ENCODE measurements around the gene FAM184B. TPM values are rescaled to one million over a fixed set of nuclear protein-coding genes. Genes with fewer than 3 reads are reported as not detected.
"Not testable (repeated sequence)": the region's sequence is repeated elsewhere in the genome, so short reads cannot be mapped to it uniquely, and the experiment has no call there.

The FAM184B gene
- total RNA-seq, 2 experiments from 2014 or later = not detected

DNA sequence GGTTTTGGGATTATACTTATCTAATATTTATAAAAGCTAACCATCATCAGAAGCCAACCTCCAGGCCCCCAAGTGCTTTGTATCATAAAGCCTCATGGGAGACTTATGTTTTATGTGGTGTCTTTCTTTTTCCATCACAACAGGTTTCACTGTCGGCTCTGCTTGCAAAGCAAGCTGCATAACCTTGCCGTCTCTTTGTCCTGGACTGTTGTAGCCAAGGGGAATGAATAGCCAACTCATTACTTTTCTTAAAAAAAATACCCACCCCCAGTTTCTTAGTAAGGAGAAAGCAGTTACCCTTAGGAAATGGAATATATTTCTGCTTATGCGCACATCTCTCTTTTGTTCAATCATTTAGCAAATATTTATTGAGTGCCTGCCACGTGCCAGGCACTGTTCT is 40.7 kb downstream of the FAM184B start:
- no peak overlapping the region for H3K27ac Mint-ChIP-seq
- no peak for DNase-seq
- no peaks in the 10 kb centered on the region for H3K4me1 Mint-ChIP-seq (ENCODE audit: low read depth)
- H3K36me3 Mint-ChIP-seq = no peaks in the 10 kb centered on the region
- POLR2A ChIA-PET = no interaction called here
- peaks cover 4% of the 10 kb centered on the region for H3K27me3 Mint-ChIP-seq
- no peak overlapping the region for H3K4me3 Mint-ChIP-seq
- CTCF ChIA-PET = interaction anchor here (1.2 kb wide), 1 partner anchor 38 kb away, joined by 3 read pairs; no protein-coding TSS in a partner anchor
- H3K9me3 Mint-ChIP-seq = no peaks in the 10 kb centered on the region
- intact Hi-C loops (cut with micrococcal nuclease) = no loop called here

GRCh38 chr4:17736484-17736883 is 44.9 kb downstream of the FAM184B start:
- Mint-ChIP-seq H3K27ac (no peak overlapping the region), H3K4me1 (ENCODE audit: low read depth) (no peaks in the 10 kb centered on the region), H3K27me3 (no peaks in the 10 kb centered on the region), H3K4me3 (no peak overlapping the region), H3K9me3 (no peaks in the 10 kb centered on the region), H3K36me3 (no peaks in the 10 kb centered on the region)
- DNase-seq = no peak
- POLR2A ChIA-PET = no interaction called here
- CTCF ChIA-PET = no interaction called here
- intact Hi-C loops (cut with micrococcal nuclease) = no loop called here

GRCh38 chr4:17726911-17727310 is 54.5 kb downstream of the FAM184B start:
- Mint-ChIP-seq H3K27ac (no peak overlapping the region), H3K36me3 (no peaks in the 10 kb centered on the region), H3K27me3 (peaks cover 8% of the 10 kb centered on the region), H3K4me1 (ENCODE audit: low read depth) (no peaks in the 10 kb centered on the region), H3K9me3 (no peaks in the 10 kb centered on the region), H3K4me3 (no peak overlapping the region)
- POLR2A ChIA-PET = no interaction called here
- CTCF ChIA-PET = no interaction called here
- DNase-seq = no peak
- intact Hi-C loops (cut with micrococcal nuclease) = no loop called here

DNA sequence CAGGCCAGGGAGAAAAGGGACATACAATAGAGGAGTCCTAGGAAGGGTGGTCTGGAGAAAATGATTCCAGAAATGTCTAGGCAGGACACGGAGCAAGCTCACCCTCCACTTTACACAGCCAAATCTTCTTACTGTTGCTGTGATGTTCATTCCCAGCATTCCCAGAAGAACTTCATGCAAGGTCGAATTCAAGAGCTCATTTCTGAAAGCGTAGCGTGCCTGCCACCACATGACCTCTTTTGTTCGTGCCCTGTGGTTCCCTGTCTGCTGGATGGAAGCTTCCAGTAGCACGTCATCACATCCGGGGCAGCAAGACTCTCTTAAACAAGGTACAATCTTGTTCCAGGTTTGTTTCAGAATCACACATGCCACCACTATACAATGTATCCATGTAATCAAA is 57.8 kb downstream of the FAM184B start:
- no peaks in the 10 kb centered on the region for H3K9me3 Mint-ChIP-seq
- H3K36me3 Mint-ChIP-seq = no peaks in the 10 kb centered on the region
- CTCF ChIA-PET = no interaction called here
- peaks cover 13% of the 10 kb centered on the region for H3K27me3 Mint-ChIP-seq
- no peaks in the 10 kb centered on the region for H3K4me1 Mint-ChIP-seq (ENCODE audit: low read depth)
- intact Hi-C loops (cut with micrococcal nuclease) = no loop called here
- POLR2A ChIA-PET = no interaction called here
- H3K27ac Mint-ChIP-seq = no peak overlapping the region
- DNase-seq = no peak
- H3K4me3 Mint-ChIP-seq = no peak overlapping the region

- intact Hi-C loops (cut with micrococcal nuclease) = no loop called here
- no peaks in the 10 kb centered on the region for H3K36me3 Mint-ChIP-seq
- ChIA-PET POLR2A (no interaction called here), CTCF (no interaction called here)
- no peak overlapping the region for H3K4me3 Mint-ChIP-seq
- no peaks in the 10 kb centered on the region for H3K9me3 Mint-ChIP-seq
- H3K4me1 Mint-ChIP-seq (ENCODE audit: low read depth) = no peaks in the 10 kb centered on the region
- H3K27me3 Mint-ChIP-seq = peaks cover 8% of the 10 kb centered on the region
- no peak overlapping the region for H3K27ac Mint-ChIP-seq
- no peak for DNase-seq
Measured at GRCh38 chr4:17722356-17722700, 59.1 kb downstream of the FAM184B start.

DNA sequence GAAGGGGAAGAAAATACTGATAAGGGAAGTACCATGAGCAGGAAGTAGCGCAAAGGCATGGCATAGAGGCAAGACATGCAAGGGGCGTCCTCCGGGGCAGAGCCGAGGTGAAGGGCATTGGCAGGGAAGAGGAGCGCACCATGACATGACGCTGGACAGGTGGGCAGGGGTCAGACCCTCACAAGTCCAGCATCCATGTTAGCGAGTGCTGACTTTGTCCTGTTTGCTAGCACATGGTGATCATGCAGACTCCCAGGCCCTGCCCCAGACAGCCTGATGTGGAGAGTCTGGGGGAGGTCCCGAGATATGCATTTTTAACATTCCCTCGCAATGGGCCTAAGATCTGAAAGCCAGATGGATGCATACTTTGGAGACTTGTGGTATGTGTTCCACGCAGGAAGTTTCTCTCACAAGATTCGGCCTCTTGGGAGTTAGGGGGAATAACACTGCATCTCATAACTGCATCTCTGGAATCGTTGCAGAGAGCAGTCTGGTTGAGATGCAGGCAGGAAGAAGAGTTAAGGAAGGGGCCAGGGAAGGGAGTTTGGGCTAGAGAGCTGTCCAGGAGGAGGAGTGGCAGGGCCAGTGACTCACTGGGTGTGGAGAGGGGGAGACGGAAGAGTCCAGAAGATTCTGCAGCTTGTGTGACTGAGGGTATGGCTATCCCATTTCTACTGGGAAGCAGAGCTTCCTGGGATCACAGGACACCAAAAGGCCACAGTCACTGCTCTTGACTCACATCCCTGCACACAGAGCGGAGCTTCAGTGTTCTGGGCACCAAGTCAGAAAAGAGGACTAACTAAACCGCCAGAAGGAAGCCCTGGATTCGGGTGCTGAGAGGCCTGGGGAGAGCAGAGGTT is 59.7 kb downstream of the FAM184B start:
- ChIA-PET POLR2A (no interaction called here), CTCF (no interaction called here)
- intact Hi-C loops (cut with micrococcal nuclease) = no loop called here
- Mint-ChIP-seq H3K9me3 (no peaks in the 10 kb centered on the region), H3K4me1 (ENCODE audit: low read depth) (no peaks in the 10 kb centered on the region), H3K36me3 (no peaks in the 10 kb centered on the region), H3K4me3 (no peak overlapping the region), H3K27me3 (peaks cover 5% of the 10 kb centered on the region), H3K27ac (no peak overlapping the region)
- DNase-seq = no peak

DNA sequence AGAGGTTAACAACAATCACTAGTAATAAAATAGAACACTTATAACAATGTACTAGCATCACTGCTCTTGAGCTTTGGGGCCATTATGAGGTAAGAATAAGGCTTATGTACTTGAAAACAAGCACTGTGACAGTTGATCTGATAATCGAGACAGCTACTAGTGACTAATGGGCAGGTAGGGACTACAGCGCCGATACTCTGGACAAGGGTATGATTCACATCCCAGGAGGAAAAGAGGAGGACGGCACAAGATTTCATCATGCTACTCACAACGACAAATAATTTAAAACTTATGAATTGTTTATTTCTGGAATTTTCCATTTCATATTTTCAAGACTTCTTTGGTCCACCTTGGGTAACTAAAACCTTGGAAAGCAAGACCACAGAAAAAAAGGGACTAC is 62.3 kb downstream of the FAM184B start:
- peaks cover 5% of the 10 kb centered on the region for H3K27me3 Mint-ChIP-seq
- POLR2A ChIA-PET = no interaction called here

GRCh38 chr4:17718471-17718870 is 63.0 kb downstream of the FAM184B start:
- ChIA-PET POLR2A (no interaction called here), CTCF (no interaction called here)
- DNase-seq = no peak
- H3K9me3 Mint-ChIP-seq = no peaks in the 10 kb centered on the region
- H3K4me1 Mint-ChIP-seq (ENCODE audit: low read depth) = no peaks in the 10 kb centered on the region
- no peak overlapping the region for H3K4me3 Mint-ChIP-seq
- intact Hi-C loops (cut with micrococcal nuclease) = no loop called here
- H3K27me3 Mint-ChIP-seq = peaks cover 5% of the 10 kb centered on the region
- no peaks in the 10 kb centered on the region for H3K36me3 Mint-ChIP-seq
- no peak overlapping the region for H3K27ac Mint-ChIP-seq

More for the DNA sequence above, 62.3 kb downstream of the FAM184B start:
- no peak overlapping the region for H3K27ac Mint-ChIP-seq
- no peaks in the 10 kb centered on the region for H3K4me1 Mint-ChIP-seq (ENCODE audit: low read depth)
- no peak overlapping the region for H3K4me3 Mint-ChIP-seq
- intact Hi-C loops (cut with micrococcal nuclease) = no loop called here
- no peaks in the 10 kb centered on the region for H3K36me3 Mint-ChIP-seq
- no peaks in the 10 kb centered on the region for H3K9me3 Mint-ChIP-seq
- CTCF ChIA-PET = no interaction called here
- DNase-seq = no peak

DNA sequence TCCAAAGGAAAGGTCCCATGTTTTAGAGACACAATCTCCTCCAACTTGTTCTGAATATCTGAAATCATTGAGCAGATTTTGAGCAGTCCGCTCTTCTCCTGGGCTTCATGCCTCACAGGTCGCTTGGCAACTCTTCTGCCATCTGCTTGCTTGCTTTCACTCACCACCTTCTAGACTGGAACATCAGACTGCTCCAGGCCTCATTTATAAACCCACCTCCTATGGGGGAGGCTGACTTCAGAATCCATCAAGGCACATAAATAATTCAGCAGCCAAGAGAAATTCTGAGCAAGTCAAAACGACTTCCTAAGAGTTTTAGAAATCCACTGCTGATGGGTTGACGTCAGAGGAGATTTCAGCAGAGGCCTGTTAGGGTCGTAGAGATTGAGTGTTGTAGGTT is 64.1 kb downstream of the FAM184B start:
- ChIA-PET POLR2A (no interaction called here), CTCF (no interaction called here)
- H3K9me3 Mint-ChIP-seq = no peaks in the 10 kb centered on the region

DNA sequence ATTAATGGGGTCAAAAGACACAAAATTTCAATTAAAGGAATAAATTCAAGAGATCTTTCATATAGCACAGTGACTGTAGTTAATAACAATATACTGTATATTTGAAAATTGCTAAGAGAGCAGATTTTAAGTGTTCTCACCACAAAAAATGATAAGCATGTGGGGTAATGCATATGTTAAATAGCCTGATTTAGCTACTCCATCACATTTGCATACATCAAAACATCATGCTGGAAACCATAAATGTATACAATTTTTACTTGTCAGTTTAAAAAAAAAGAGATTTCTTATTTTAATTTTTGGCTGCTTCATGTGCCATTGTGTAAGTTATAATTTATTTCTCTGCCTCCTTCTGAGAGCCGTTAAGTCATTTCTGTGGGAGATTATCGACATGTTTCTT is 65.9 kb downstream of the FAM184B start:
- Mint-ChIP-seq H3K4me1 (ENCODE audit: low read depth) (no peaks in the 10 kb centered on the region), H3K27me3 (peaks cover 10% of the 10 kb centered on the region), H3K9me3 (no peaks in the 10 kb centered on the region), H3K27ac (no peak overlapping the region), H3K36me3 (no peaks in the 10 kb centered on the region), H3K4me3 (no peak overlapping the region)
- no peak for DNase-seq
- intact Hi-C loops (cut with micrococcal nuclease) = no loop called here
- CTCF ChIA-PET = no interaction called here
- POLR2A ChIA-PET = no interaction called here

More for the DNA sequence above, 64.1 kb downstream of the FAM184B start:
- Mint-ChIP-seq H3K4me3 (no peak overlapping the region), H3K36me3 (no peaks in the 10 kb centered on the region), H3K4me1 (ENCODE audit: low read depth) (no peaks in the 10 kb centered on the region), H3K27me3 (peaks cover 5% of the 10 kb centered on the region), H3K27ac (no peak overlapping the region)
- intact Hi-C loops (cut with micrococcal nuclease) = no loop called here
- no peak for DNase-seq

DNA sequence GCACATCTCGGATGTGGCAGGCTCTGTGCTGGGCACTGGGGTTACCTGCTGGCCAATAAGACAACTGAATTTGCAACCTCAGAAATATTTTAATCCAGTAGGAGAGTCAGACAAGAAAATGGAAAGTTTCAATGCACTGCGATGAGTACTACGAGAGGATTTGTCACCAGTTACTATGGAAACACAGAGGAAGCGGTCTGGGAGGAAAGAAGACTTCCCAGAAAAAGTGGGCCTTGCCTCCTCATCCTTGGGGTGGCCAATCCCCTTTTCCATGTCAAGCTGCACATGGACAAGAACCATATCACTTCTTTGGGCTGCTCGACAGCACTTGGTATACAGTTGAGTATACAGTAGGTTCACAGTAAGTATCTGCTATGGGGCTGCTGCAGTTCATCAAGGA is 67.6 kb downstream of the FAM184B start:
- no peak for DNase-seq
- POLR2A ChIA-PET = no interaction called here
- Mint-ChIP-seq H3K4me1 (ENCODE audit: low read depth) (no peaks in the 10 kb centered on the region), H3K27ac (no peak overlapping the region), H3K9me3 (no peaks in the 10 kb centered on the region), H3K27me3 (peaks cover 4% of the 10 kb centered on the region), H3K36me3 (no peaks in the 10 kb centered on the region), H3K4me3 (no peak overlapping the region)
- CTCF ChIA-PET = no interaction called here
- intact Hi-C loops (cut with micrococcal nuclease) = no loop called here

- no peak overlapping the region for H3K27ac Mint-ChIP-seq
- H3K4me1 Mint-ChIP-seq (ENCODE audit: low read depth) = no peaks in the 10 kb centered on the region
- ChIA-PET POLR2A (no interaction called here), CTCF (no interaction called here)
- intact Hi-C loops (cut with micrococcal nuclease) = no loop called here
- no peaks in the 10 kb centered on the region for H3K9me3 Mint-ChIP-seq
- no peaks in the 10 kb centered on the region for H3K36me3 Mint-ChIP-seq
- DNase-seq = no peak
- peaks cover 4% of the 10 kb centered on the region for H3K27me3 Mint-ChIP-seq
- H3K4me3 Mint-ChIP-seq = no peak overlapping the region
Measured at GRCh38 chr4:17712166-17712565, 69.3 kb downstream of the FAM184B start.

DNA sequence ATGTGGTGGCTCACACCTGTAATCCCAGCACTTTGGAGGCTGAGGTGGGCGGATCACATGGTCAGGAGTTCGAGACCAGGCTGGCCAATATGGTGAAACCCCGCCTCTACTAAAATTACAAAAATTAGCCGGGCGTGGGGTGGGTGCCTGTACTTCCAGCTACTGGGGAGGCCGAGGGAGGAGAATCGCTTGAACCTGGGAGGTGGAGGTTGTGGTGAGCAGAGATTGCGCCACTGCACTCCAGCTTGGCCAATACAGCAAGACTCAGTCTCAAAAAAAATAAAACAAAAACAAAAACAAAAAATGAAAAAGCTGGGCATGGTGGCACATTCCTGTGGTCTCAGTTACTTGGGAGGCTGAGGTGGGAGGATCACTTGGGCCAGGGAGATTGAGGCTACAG is 70.2 kb downstream of the FAM184B start:
- H3K9me3 Mint-ChIP-seq; H3K36me3 Mint-ChIP-seq; intact Hi-C loops (cut with micrococcal nuclease); H3K27ac Mint-ChIP-seq; POLR2A ChIA-PET; DNase-seq; H3K4me3 Mint-ChIP-seq; H3K4me1 Mint-ChIP-seq (ENCODE audit: low read depth); CTCF ChIA-PET; H3K27me3 Mint-ChIP-seq: not testable (repeated sequence)
